Stimulated activated CD4-positive, alpha-beta T cell treated with anti-CD3 and anti-CD28 coated beads, TNF-alpha, amount 100 ng/mL, for 4 hours (primary cell): Measurements from ENCODE around the gene ST3GAL2.
A peak's percentile ranks its signal among the peaks of the same experiment; 100 is the strongest.

Experiments
- DNase-seq, 3 experiments: peaks; one replicate each; pipeline ENCODE4 v3.0.0-alpha.2; 2020; ENCODE audit warnings: low read depth in 3 of 3

ST3GAL2 gene, protein sequence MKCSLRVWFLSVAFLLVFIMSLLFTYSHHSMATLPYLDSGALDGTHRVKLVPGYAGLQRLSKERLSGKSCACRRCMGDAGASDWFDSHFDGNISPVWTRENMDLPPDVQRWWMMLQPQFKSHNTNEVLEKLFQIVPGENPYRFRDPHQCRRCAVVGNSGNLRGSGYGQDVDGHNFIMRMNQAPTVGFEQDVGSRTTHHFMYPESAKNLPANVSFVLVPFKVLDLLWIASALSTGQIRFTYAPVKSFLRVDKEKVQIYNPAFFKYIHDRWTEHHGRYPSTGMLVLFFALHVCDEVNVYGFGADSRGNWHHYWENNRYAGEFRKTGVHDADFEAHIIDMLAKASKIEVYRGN

GRCh38 chr16:70438969-70439862 is at the start of gene ST3GAL2:
ST3GAL2 (minus strand) TSS chr16:70439100; CDS start chr16:70398530, 40,570 bp downstream.
- DNase-seq: peak; percentile 87 to 90 (median 89)

DNA sequence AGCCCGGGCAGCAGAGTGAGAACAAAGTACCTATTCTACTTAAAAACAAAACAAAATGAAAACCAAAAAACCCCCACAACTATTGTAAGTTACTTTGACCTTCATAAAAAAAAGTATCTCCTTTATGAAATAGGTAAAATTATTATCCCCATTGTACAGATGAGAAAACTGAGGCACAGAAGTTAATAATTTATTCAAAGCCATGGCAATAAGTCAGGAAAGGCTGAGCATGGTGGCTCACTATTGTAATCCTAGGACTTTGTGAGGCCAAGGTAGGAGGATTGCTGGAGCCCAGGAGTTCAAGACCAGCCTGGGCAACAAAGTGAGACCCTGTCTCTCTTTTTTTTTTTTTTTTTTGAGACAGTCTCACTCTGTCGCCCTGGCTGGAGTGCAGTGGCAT is 46.0 kb upstream of the ST3GAL2 start:
- no peak for DNase-seq

- no peak for DNase-seq
Observed at GRCh38 chr16:70483426-70483825, 44.5 kb upstream of the ST3GAL2 start.

GRCh38 chr16:70482624-70483023 is 43.7 kb upstream of the ST3GAL2 start:
- no peak for DNase-seq

DNA sequence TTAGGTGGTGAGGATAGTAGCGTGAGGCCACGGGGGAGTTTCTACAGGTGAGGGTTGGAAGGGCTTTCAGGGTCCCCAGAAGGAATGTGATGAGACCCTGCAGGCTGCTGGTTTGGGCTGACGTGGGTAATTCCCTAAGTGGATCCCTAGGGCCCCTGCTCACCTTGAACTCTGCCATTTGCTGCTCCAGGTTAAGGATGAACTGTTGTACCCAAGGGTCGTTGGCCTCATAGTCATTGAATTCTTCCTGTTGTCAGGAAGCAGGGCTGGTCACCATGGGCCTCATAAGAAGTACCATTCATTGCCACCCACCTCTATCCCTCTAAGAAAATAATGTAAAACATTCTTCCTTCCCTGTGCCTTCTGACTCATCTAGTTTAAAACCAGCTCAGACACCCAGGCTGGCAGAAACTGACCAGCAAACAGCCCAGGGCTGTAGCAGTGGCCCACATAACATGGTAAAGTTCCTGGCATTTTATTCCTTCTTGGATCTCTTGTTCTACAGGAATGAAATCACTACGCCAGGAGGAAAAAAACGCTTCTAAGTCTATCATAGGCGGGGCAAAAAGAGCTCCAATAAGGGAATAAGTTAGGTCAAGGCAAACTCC is 43.1 kb upstream of the ST3GAL2 start:
- DNase-seq: no peak

DNA sequence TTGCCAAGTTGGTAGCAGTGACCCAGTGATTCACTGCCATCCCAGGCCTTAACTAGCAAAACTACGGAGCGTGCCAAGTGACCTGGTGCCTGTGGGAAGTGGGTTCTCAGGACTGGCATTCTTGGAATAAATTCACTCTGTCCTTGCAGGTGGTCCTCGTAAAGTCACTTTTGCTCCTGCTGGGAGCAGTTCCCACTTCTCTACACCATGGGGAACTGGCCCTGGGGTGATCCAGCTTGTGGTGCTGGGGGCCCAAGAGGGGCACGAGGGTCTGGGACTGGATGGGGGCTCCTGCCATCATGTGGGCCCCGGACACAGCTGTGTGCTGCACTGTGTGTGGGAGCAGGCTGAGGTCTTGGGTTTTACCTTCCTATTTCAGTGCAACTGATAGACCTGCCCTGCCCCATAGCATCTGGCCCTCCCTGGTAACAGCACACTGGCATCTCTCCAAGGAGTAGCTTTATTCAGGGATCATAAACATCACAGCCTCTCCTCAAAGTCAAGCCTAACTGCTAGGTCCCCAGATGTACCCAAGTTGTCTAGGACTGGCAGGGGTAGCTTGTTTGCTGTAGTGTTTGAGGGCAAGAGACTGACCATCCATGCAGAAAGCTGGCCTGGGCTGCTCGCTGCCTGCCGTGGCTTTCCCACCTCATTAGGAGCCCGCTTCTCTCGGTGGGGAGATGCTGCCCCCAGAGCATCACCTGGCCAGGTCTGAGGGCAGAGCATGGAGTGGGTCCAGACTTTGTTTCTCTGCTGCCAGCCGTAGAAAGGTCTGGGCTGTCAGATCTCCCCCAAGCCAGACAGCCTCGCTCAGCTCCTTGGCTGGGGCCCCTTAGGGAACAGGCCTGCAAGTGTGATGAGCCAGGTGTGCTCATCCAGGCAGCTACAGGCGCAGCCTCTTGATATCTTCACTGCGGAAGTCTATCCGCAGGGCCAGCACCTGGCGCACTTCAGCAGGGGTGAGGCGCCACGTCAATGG is 41.5 kb upstream of the ST3GAL2 start:
- DNase-seq: no peak

GRCh38 chr16:70478912-70479341 is 40.0 kb upstream of the ST3GAL2 start:
- no peak for DNase-seq

DNA sequence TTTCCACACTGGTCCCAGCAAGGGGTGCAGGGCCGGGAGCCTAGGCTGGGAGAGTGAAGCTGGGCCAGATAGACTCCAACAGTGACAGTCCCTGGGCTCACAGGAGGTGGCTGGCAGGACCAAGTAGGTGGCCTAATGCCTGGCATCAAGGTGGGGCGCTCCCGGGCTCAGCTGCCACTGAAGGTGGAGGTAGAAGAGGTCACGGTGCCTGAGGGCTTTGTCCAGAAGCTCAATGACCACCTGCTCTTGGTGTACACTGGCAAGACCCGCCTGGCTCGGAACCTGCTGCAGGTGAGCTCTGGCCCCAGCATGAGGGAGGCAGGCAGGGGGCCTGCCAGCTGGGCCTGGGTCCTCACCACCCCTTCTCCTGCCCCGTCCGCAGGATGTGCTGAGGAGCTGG is 39.3 kb upstream of the ST3GAL2 start:
- DNase-seq: no peak

DNA sequence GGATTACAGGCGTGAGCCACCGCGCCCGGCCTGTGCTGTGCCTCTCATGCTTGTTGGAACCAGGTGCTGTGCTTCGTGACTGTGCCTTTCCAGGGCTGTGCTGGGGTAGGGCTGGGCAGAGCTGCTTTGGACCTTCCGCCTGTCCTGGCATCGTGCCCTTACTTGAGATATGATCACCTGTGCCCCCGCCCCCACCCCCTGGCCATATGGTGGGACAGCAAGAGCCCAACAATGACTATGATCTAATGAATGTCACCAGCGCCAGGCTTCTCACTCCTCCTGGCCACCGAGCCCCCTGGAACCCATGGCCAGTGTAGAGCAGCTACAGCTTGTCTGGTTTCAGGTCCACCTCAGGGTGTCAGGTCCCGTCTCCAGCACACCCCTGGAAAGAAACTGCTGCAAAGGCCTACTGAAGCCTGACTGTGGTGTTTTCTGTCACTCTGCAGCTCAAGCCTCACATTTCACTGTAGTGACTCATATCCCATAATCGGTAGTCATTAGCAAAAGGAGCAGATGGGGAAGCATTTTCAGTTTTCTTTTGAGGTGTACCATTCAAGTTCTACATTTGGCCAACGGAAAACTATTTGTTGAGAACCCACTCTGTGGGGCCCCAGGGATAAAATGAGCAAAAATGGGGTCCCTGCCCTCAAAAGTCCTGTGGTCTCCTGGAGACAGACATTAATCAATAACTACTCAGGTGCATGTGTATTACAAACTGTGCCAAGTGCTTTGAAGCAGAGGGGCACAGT is 37.5 kb upstream of the ST3GAL2 start:
- DNase-seq: no peak

DNA sequence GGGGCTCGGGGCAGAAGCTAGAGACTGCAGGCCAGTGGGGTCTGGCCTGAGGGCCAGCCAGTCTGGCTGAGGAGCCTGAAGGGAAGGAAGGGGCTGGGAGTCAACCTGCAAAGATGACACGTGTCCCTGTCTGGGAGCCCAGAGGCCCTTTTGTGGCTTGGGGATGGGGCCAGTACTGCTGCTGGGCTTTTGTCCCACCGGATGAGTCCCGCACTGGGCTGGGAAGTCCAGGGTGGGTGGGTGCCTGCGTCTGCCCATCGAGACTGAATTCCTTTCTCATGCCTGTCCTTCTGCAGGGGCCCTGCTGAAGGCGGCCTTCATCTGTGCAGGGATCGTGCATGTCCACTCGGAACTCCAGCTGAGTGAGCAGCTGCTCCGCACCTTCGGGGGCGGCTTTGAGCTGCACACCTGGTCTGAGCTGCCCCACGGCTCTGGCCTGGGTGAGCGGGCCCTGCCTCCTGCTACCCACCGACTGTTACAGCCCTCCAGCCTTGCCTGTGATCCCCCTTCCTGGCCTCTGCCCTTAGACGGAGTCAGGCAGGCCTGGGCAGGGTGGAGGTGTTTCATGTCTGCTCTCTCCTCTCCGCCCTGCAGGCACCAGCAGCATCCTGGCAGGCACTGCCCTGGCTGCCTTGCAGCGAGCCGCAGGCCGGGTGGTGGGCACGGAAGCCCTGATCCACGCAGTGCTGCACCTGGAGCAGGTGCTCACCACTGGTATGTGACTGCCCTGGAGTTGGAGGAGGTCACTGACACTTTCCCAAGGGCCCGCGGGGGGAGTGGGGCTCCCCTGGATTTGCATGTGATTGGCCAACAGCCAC is 36.4 kb upstream of the ST3GAL2 start:
- no peak for DNase-seq

- no peak for DNase-seq
Observed at GRCh38 chr16:70474320-70475053, 35.6 kb upstream of the ST3GAL2 start.

- no peak for DNase-seq
Observed at GRCh38 chr16:70473446-70474319, 34.8 kb upstream of the ST3GAL2 start.

DNA sequence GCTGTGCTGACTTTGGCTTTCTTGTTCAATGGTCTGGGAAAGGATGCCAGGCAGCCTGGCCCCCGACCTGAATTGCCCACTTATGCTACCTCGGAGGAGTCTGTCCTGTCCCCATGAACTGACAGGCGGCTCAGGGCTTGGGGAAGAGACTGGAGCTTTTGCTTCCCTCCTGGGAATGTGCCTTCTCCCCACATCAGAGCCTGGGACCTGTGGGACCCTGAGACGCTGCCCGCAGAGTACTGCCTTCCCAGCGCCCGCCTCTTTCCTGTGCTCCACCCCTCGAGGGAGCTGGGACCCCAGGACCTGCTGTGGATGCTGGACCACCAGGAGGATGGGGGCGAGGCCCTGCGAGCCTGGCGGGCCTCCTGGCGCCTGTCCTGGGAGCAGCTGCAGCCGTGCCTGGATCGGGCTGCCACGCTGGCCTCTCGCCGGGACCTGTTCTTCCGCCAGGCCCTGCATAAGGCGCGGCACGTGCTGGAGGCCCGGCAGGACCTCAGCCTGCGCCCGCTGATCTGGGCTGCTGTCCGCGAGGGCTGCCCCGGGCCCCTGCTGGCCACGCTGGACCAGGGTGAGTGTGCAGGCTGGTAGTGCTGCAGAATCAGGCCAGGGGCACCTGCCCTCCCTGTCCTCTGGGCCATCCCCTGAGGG is 34.0 kb upstream of the ST3GAL2 start:
- no peak for DNase-seq

GRCh38 chr16:70470927-70471341 is 32.0 kb upstream of the ST3GAL2 start:
- DNase-seq: no peak

- no peak for DNase-seq
Observed at GRCh38 chr16:70470141-70470926, 31.4 kb upstream of the ST3GAL2 start.

DNA sequence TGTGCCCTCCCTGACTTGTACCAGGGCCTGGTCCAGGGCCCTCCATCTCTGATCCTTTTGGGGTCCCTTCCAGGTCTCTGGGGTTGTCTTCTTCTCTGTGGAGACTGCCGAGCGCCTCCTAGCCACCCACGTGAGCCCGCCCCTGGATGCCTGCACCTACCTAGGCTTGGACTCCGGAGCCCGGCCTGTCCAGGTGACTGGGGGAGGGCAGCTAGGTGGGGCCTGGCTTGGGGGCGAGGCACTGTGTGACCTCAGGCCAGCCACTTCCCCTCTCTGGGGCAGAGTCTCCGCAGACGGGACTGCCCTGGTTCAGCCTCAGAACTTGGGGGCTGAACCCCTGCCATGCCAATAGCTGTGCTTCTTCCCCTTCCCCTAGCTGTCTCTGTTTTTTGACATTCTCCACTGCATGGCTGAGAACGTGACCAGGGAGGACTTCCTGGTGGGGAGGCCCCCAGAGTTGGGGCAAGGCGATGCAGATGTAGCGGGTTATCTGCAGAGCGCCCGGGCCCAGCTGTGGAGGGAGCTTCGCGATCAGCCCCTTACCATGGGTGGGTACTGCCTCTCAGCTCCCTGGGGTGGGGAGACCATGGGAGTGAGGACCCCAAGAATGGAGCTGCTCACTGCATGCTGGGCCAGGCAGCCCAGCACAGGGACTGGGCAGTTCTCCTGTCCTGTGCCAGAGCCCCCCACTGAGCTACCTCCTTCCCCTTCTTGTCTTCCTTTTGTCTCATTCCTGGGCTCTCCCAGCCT is 30.1 kb upstream of the ST3GAL2 start:
- no peak for DNase-seq
